ENCODE measurements around the gene SDR42E1.

DNA sequence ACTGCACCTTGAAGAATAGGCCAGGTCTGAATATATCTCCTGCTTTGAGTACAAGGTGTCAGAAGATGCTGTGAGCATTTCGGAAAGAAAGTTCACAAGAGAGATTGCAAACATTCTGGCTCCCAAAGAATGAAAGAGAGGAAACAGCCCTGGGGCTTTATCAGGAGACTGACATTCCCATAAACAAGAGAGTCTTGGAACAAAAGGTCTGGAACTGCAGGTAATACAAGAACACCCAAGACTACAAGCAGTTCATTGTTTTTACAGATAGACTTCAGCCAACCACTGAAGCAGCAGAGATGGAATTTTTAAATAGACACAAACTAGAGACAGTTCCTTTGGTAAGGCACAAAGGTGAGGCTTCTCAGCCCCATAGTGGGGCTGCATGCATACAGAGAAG lies 38.2 kb upstream of the SDR42E1 start:
- TF ChIP-seq, protein P1, sequence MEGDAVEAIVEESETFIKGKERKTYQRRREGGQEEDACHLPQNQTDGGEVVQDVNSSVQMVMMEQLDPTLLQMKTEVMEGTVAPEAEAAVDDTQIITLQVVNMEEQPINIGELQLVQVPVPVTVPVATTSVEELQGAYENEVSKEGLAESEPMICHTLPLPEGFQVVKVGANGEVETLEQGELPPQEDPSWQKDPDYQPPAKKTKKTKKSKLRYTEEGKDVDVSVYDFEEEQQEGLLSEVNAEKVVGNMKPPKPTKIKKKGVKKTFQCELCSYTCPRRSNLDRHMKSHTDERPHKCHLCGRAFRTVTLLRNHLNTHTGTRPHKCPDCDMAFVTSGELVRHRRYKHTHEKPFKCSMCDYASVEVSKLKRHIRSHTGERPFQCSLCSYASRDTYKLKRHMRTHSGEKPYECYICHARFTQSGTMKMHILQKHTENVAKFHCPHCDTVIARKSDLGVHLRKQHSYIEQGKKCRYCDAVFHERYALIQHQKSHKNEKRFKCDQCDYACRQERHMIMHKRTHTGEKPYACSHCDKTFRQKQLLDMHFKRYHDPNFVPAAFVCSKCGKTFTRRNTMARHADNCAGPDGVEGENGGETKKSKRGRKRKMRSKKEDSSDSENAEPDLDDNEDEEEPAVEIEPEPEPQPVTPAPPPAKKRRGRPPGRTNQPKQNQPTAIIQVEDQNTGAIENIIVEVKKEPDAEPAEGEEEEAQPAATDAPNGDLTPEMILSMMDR (IDR thresholded peaks at IDR 0.05; ENCODE audit: extremely low read depth in 1 of 2, insufficient read depth in 1 of 2, low read depth in 1 of 2, low read length in 2 of 2) = no peak
- TF ChIP-seq JUN (IDR thresholded peaks at IDR 0.05; ENCODE audit: borderline replicate concordance, insufficient read depth, insufficient read length, low read depth) (no peak), POLR2AphosphoS5 (IDR thresholded peaks at IDR 0.05; ENCODE audit: insufficient read depth, low read depth, low read length) (no peak)
